GM19397 (cell line): ENCODE measurements around the gene SCAMP5.

ENCODE experiments used
- ATAC-seq: cut with Tn5 transposase; IDR thresholded peaks from one replicate; pipeline ENCODE4 v1.9.1; 2021; ENCODE audit warnings: mild to moderate bottlenecking, moderate library complexity; ENCODE audit not compliant: unreplicated experiment

Gene SCAMP5

GRCh38 chr15:75044258-75044878, 49.0 kb downstream of the SCAMP5 start:
- no peak for ATAC-seq

GRCh38 chr15:75045332-75046015, 50.1 kb downstream of the SCAMP5 start:
- no peak for ATAC-seq

- no peak for ATAC-seq
Measured at GRCh38 chr15:75048394-75048793, 53.0 kb downstream of the SCAMP5 start.

- ATAC-seq: no peak
Measured at GRCh38 chr15:75049392-75049791, 54.0 kb downstream of the SCAMP5 start.

- ATAC-seq: no peak
Measured at GRCh38 chr15:75050283-75050682, 54.9 kb downstream of the SCAMP5 start.

- ATAC-seq: no peak
Measured at GRCh38 chr15:75051191-75051608, 55.8 kb downstream of the SCAMP5 start.

GRCh38 chr15:75051711-75052110, 56.3 kb downstream of the SCAMP5 start:
- no peak for ATAC-seq

GRCh38 chr15:75052972-75053747, 57.8 kb downstream of the SCAMP5 start:
- no peak for ATAC-seq

- ATAC-seq: no peak
Measured at GRCh38 chr15:75053748-75054125, 58.4 kb downstream of the SCAMP5 start.

- ATAC-seq: no peak
Measured at GRCh38 chr15:75054172-75054897, 59.0 kb downstream of the SCAMP5 start.

- ATAC-seq: no peak
Measured at GRCh38 chr15:75056036-75056435, 60.7 kb downstream of the SCAMP5 start.

- ATAC-seq: no peak
Measured at GRCh38 chr15:75058127-75058905, 63.0 kb downstream of the SCAMP5 start.

GRCh38 chr15:75059607-75060006, 64.2 kb downstream of the SCAMP5 start:
- no peak for ATAC-seq

GRCh38 chr15:75061272-75061671, 65.9 kb downstream of the SCAMP5 start:
- ATAC-seq: no peak

GRCh38 chr15:75062706-75063105, 67.3 kb downstream of the SCAMP5 start:
- no peak for ATAC-seq

- ATAC-seq: no peak
Measured at GRCh38 chr15:75063338-75063737, 68.0 kb downstream of the SCAMP5 start.

GRCh38 chr15:75063889-75064288, 68.5 kb downstream of the SCAMP5 start:
- no peak for ATAC-seq

- ATAC-seq: no peak
Measured at GRCh38 chr15:75064846-75065245, 69.5 kb downstream of the SCAMP5 start.

- ATAC-seq: no peak
Measured at GRCh38 chr15:75065467-75065850, 70.1 kb downstream of the SCAMP5 start.

- ATAC-seq: no peak
Measured at GRCh38 chr15:75065851-75066509, 70.6 kb downstream of the SCAMP5 start.
